GM18858 (cell line): ENCODE results near the gene KBTBD2.
"Not testable (repeated sequence)": the region's sequence is repeated elsewhere in the genome, so short reads cannot be mapped to it uniquely, and the experiment has no call there.

ENCODE experiments used
- ATAC-seq: cut with Tn5 transposase; IDR thresholded peaks from one replicate; pipeline ENCODE4 v1.9.1; 2021; ENCODE audit not compliant: unreplicated experiment

Gene KBTBD2

DNA sequence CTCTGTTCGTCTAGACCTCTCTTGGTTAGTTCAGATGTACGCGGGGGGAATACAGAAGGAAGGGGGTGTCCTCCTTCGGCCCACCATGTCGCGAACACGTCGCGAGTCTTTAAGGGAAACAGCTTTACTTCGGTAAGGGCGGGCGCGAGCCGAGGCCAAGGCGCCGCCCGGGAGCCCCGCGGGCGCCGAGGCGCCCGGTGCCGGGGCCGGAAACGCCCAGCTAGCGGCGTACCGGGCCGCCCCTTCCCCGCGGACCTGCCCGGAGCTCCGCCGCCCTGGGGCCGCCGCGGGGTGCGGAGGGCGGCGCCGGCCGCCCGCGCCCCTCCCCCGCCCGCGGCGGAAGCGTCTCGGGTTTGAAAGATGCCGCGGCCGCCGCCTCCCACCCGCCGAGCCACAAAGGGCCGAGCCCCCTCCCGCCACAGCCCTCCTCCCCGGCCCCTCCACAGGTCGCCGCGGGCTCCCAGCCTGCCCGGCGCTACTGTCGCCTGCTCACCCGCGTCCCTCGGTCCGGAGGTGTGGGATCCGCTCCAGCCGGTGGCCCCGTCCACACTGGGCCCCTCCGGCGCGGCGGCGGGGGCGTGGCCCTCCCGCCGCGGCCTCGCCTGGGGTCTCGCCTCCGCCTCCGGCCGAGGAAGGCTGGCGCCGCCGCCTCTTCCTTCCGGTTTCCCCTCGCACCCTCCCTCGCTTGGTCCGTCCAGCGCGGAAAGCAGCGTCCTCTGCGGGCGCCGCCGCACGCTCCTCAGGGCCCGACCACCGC is at the start of gene KBTBD2:
Gene KBTBD2, minus strand, starts transcription at position 718 of the 757 bp plus-strand sequence. CDS start 12,156 bp downstream, outside the sequence.
- ATAC-seq, result peak; percentile 42

DNA sequence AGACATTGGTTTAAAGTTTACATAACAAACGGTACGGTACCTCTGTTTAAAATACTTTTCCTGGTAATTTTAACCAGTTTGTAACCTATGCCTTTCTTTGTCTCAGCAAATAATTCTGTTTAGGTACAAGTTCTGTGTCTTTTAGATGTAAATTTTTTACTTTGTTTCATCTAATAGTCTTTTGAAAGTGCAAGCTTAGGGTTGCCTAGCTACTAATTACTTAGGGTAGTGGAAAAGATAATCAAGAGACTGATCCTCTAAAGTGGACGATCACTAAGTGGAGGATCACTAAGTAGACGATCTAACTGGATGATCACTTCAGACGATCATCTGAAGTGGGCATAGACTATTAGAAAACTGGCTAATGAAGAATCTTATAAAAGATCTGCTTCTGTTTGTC is 49.6 kb upstream of the KBTBD2 start:
- no peak for ATAC-seq

DNA sequence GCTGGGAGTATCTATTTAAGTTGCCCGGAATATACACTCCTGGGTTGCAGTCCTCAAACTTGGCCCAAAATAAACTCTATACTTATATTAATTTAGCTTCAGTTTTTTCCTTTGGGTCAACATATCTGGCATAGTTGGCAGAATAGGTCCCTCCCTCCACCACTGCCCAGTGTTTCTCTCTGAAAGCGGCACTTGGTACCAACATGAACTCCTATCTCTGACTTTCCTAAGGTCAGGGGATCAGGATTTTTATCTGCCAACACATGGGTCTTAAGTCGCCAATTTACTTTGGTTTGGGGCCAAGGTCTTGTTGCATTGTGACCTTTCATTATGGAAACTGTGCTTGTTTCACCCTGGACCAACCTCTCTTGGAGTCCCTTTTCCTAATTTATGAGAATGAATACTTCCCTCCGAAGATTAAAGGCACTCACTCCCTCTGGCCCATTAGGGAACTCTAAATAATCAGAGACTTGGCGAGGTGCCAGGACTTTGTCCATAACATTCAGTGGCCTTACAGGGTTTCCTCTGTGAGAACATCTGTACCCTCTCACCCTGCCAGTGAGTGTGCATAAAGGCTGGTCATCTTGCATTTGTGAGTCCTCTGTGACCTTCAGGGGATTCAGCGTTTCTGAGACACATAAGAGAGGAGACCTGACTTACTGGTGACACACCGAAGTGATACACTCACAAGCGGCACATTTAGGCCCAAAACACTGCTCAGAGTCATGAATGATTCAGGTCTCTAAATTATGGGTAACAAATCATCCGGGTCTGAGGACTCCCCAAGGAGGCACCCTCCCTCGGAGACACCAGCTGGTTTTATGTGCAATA is 46.0 kb upstream of the KBTBD2 start:
- ATAC-seq, result no peak

DNA sequence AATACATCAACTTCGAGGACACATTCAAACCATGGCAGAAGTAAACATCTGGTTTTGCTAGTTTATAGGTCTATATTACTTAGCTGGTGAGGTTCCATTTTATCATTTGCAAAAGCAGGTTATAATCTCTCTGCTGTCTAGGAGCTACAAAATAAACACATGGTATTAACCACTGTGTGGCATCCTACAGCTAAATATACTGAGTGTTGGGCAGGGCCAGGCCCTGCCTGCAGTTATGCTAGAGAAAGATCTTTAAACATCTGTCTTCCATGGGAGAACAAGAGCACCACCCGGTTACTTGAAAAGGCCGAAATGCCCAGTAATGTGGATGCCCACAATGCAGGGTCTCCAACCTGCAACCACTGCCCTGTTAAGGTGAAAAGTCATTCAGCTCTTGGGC is 45.1 kb upstream of the KBTBD2 start:
- ATAC-seq, result no peak

DNA sequence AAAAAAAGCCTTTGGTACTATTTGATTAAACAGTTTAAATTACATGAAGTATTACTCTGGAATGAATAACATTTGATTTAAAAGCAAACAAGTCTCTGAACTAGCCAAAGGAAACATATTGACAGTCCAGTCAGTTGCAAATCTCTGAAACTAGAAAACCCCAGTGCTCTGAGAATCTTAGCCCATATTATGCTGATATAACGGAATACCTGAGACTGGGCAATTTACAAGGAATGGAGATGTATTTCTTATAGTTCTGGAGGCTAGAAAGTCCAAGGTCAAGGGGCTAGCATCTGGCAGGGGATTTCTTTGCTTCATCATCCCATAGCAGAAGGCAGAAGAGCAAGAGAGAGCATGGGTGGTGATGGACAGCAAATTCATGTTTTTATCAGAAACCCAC is 44.0 kb upstream of the KBTBD2 start:
- ATAC-seq, result no peak

DNA sequence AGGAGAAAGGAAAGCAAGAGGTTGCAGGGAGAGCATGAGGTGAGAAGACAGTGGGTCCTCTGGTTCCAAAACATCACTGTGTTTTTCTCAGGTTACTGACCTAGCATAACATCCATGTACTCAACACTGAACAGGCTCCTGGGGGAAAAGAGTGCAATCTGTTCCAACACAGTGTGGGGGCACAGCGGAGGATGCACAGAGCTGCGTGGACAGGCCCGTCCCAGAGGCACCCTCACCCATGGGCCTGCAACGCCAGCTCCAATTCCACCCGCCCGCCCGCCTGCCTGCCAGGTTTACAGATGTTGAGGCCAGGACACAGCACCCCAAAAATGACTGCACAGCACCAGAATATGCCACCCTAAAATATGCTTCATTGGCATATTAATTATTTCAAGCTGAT is 38.8 kb upstream of the KBTBD2 start:
- no peak for ATAC-seq

DNA sequence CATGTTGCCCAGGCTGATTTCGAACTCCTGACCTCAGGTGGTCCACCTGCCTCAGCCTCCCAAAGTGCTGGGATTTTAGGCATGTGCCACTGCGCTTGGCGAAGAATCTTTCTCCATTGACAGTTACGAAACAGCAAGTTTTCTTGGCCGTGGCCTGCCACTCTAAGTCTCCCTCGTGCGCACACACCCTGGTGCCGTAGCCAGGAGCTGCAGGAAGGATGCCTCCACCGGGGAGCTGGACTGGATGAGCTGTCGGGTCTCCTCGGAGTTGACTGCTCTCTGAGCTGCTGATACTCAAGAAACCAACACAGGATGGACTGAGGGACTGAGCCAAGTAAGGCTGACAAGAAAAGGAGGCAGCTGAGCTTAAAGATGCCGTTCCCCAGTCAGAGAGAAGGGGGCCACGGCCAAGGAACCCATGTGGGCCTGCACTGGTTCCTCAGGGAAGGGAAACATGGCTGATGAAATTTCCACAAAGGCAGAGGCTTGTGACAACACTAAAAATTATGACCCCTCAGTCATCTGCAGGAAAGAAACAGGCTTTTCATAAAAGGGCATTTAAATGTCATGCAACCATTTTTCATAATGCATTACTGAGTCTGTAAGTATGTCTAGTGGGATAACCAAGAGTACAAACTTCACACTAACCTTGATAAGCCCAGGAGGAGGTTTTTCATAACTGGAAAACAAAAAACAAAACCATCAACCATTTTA is 38.0 kb upstream of the KBTBD2 start:
- ATAC-seq, result no peak

DNA sequence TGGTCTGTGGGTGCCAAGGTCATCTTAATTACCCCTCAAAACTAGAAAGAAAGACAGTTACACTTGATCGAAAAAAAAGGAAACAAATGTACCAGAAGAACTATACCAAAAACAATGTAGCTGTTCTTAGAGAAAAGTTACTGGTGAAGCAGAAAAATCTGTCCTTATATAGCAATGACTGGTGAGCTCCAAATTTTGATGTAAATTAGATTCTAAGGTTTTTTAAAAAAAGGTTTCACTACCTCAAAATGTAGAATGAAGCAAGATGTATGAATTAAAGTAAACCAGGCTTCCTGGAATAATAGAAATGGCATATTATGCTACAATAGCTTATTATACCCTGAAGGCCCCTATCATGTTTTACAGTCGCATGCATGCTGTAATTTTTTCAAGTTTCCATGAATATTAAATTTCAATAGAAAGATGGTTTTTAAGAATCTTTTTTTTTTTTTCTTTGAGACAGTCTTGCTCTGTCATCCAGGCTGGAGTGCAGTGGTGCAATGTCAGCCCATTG is 37.3 kb upstream of the KBTBD2 start:
- no peak for ATAC-seq

DNA sequence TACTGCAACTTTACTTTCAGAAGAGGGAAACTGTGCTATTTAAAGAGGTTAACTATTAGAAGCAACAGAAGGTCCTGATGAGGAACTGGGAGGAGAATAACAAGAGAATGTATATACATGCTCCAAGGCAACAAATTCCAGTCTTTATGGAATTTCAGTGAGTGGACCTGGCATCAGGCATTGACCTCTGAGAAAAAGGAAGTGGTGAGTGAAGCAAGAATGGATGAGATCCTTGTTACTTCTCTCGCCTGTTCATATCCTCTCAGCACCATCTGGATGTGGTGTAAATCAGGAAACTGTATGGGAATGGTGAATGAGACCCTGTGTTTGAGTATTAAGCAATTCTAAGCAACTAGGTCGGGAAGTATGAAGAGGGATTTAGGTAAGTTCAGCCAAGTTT is 30.3 kb upstream of the KBTBD2 start:
- ATAC-seq, result no peak

DNA sequence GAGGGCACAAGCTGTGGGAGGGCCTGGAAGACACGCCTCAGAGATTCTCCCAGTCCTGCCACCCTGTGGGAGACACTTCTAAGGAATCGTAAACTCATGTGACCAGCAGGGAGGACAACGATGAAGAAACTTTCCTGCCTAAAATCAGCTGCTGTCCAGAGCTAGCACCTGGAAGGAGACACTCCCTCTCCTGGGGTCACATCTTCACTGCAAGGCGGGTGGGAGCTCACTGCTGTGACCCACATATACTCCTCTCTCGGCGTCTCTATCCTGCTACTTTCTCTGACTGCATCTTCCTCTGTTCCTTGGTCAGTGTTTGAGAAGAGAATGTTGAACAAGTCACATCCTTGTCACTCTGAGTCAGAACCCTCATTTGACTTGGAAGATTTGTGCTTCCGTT is 25.4 kb upstream of the KBTBD2 start:
- ATAC-seq, result not testable (repeated sequence)

DNA sequence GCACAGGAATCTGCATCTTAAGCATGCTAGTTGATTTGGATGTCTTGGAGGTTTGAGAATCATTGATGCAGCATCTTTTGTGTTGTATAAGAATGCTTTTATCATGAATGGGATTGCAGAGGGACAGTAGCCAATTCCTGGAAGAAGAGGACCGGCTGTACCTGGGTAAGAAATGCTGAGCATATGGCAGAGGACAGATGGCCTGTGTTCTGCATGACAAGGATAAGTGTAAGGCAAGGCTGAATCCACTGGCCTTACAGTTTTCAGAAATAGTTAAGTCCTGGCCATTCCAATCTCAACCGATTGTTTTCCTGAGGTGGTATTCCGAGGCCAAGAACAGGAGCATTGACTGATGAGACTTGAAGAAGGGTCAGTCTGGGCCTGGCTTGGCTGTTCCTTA is 24.4 kb upstream of the KBTBD2 start:
- no peak for ATAC-seq

DNA sequence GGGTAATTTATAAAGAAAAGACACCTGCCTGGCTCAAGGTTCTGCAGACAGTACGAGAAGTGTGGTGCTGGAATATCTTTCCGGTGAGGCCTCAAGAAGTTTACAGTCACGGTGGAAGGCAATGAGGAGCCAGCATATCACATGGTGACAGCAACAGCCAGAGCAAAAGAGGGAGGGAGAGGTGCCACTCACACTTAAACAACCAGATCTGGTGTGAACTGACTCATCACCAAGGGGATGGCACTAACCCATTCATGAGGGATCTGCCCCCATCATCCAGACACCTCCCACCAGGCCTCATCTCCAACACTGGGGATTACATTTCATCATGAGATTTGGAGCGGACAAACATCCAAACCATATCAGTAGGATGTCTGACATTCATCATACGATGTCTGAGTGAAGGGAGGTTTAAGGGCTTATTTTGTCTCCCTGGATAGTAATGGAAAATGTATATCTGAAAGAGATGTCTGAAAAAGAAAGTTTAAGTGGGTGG is 23.5 kb upstream of the KBTBD2 start:
- ATAC-seq, result no peak

DNA sequence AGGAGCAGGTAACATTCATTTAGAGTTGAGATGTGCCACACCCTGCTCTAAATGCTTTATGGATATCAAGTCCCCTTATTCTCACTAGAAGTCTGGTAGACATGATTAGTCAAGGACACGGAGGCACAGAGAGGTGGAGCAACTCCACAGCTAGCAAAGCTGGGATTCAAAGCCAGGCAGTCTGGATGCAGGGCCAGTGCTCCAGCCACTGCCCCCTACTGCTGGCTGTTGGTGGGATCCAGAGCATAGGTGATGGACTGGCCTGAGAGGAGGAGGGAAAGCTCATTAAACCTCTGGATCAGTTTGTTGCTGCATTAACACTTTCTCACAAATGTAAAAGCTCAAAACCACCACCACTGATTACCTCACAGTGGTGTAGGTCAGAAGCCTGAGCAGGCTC is 22.6 kb upstream of the KBTBD2 start:
- ATAC-seq, result no peak

DNA sequence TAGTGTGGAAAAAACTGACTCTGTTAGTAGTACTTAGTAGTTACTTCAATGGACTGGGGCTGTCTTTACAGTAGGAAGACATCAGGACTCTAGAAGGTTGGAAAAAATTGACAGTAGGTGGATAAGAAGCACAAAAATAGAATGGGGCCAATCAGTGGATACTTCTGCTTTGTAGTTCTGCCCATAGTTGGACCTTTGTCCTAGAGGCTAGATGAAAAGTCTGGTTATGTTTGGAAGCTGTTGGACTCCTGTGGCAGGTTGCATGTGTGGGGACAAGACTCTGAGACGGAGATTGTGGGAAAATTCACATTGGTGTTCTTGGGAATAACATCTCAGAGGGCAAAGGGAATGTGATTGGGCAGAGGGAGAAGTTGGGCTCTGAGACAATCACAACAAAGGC is 18.6 kb upstream of the KBTBD2 start:
- ATAC-seq, result no peak

DNA sequence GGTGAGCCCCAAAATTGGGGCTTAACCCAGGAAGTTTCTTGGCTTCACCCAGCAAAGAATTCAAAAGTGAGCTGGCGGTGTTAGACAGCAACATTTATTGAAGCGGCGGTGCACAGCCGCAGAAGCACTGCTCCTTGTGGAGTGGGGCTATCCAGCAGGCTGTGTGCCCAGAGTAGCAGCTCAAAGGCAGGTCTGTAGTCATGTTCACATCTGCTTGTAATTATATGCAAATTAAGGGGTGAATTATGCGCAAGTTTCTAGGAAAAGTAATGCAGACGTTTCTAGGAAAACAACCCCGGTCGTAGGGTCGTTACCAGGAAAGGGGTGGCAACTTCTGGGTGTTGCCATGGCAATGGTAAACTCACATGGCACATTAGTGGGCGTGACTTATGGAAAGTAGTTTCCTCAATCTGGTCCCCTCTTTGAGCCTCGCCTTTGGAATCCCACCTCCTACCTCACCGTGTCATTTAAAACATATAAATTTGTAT is 13.7 kb upstream of the KBTBD2 start:
- no peak for ATAC-seq

DNA sequence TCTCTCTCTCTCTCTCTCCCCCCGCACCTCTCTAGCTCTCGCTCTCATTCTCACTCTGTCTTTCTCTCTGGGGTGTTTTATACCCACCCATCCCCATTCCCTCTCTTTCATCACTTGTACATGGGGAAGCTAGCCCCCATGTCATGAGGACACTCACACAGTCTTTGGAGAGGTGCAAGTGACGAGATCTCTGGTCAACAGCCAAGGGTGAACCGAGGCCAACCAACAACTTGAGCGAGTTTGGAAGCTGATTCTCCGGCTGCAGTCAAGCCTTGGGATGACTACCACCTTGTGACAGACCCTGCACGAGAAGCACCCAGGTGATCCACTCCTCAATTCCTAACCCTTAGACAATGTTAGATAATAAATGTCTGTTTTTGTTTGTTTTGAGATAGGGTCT is 10.1 kb upstream of the KBTBD2 start:
- ATAC-seq, result no peak

DNA sequence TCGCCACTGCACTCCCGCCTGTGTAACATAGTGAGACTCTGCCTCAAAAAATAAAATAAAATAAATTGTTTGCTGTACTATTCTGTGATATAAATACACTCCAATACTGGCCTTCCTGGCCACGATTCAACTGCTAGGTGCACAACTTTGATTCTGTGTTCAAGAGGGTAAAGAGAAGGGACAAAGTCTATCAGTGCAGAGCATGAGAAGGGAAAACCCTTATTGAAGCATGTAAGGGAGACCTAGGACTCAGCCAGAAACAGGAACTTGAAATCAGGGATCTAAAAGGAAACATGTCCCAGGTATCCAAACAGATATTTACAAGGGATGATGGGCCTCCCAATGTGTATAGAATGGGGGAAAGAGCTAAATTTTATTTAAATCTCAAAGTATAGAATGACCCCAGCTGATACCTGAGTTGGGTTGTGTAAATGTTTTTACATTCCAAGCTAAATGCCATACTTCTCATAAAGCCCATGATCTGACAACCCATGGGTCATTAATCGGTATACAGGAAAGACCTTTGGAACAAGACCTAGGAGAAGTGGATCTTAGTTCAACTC is 9.0 kb upstream of the KBTBD2 start:
- ATAC-seq, result no peak

DNA sequence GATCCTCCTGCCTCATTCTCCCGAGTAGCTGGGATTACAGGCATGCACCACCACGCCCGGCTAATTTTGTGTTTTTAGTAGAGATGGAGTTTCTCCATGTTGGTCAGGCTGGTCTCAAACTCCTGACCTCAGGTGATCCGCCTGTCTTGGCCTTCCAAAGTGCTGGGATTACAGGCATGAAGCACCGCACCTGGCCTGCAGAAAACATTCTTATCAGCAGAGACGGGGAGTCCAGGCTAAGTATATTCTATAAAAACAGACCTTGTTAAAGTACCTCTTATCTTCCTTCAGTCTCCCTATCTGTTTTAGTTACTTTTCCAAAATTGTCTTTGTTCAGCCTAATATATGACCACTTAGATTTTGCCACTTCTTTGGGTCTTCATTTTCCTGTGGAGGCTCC is 5.8 kb upstream of the KBTBD2 start:
- not testable (repeated sequence) for ATAC-seq

DNA sequence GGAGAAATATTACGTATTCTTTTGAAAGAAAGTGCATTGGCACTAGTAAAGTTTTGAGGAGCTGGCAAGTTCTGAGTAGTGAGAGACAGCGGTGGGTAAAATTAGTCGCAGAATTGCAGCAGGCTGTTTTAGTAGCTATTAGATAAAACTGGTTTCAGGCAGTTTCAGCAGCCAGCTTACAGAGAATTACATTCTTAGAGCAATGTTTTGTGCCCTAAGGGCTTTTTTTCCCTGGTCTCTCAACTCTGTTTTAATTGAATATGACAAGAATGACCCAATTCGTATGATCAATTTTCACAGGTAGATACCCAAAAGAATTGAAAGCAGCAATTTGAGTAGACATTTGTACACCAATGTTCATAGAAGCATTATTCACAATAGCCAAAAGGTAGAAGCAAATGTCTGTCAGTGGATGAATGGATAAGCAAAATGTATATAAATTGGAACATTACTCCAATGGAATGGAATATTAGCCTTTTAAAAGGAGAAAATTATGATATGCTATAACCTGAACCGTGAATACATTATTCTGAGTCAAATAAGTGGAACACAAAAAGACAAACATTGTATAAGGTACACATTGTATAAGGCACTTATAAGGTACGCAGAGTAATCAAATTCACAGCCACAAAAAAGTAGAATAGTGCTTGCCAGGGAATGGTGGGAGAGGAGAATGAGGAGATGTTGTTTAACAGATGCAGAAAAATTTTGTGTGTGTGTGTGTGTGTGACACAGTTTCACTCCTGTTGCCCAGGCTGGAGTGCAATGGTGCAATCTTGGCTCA is 5.2 kb upstream of the KBTBD2 start:
- ATAC-seq, result no peak

DNA sequence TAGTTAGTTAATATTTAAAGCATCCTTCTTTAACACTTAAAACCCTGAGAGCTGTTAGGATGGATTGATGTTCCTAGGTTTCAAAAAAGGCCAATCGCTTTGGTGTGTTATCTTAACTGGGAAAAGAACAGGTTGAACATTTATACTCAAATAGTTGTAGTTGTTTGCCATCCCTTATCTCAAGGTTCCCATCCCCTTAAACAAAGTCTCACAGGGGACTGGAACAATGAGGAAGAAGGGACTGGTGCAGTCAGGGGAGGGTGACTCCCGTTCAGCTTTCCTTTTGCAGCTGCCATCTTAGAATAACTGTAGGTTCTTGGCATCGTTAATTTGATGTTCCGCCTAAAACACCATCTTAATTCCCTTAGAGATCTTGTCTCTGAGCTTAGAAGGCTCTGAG is 2.6 kb upstream of the KBTBD2 start:
- no peak for ATAC-seq
